Prostate gland (tissue), 2 donors: ENCODE results near the gene ITGAD. TPM values are rescaled to one million over a fixed set of nuclear protein-coding genes. Genes with fewer than 3 reads are reported as not detected.
A peak's percentile ranks its signal among the peaks of the same experiment; 100 is the strongest.

Experiments
- DNase-seq: peaks from one replicate; pipeline ENCODE4 v3.0.0-alpha.2; 2019; ENCODE audit warnings: low spot score
- H3K27ac ChIP-seq, 2 donors: fragments of 200-600 bp; sonication (generic); 2 replicates each; pipeline ENCODE4 v1.5.1; 2017 to 2019
- H3K27me3 ChIP-seq: fragments of 200-600 bp; sonication (generic); replicated peaks from 2 replicates; pipeline ENCODE4 v1.5.1; 2019; ENCODE audit not compliant: insufficient read depth
- H3K36me3 ChIP-seq, 2 donors: fragments of 200-600 bp; sonication (generic); 1 replicate in 1 of 2; 2 replicates in 1 of 2; pipeline versions ENCODE4 v1.5.1 to v1.8.1; 2017 to 2019
- H3K4me1 ChIP-seq: fragments of 200-600 bp; sonication (generic); replicated peaks from 2 replicates; pipeline ENCODE4 v1.5.1; 2019
- H3K4me3 ChIP-seq, 2 donors: fragments of 200-600 bp; sonication (generic); 2 replicates each; pipeline ENCODE4 v1.5.1; 2017 to 2019
- H3K9me3 ChIP-seq: fragments of 200-600 bp; sonication (generic); 2 replicates; pipeline ENCODE4 v1.5.1; 2017
- POLR2A ChIP-seq: fragments of 450-650 bp; IDR thresholded peaks from one replicate; pipeline ENCODE4 v1.6.1; 2016; ENCODE audit warnings: antibody characterized with exemption, mild to moderate bottlenecking
- POLR2AphosphoS5 ChIP-seq: sonication (generic); formaldehyde crosslinking; IDR thresholded peaks from one replicate; pipeline ENCODE4 v1.6.1; 2017; ENCODE audit warnings: antibody characterized with exemption
- WGBS: methylation state at CpG from one replicate; pipeline ENCODE4 v1.1.5; 2018; 5-methylcytosine and 5-hydroxymethylcytosine counted together
- intact Hi-C: fragments of 100-400 bp; cut with DNase I; formaldehyde crosslinking; loops from one replicate; pipeline ENCODE4 v1.14.2; 2022
- total RNA-seq, 2 donors: library from RNA; depleted of rRNA; stranded (reverse); fragments of >200 nt; gene quantifications; one replicate each; pipeline ENCODE4 v1.1.0, GENCODE V29; 2016
- TF ChIP-seq, protein P1 (sequence below), 4 experiments: fragments of 200-600 bp in 2 of 4; fragments of 450-650 bp in 2 of 4; sonication (generic) in 2 of 4; IDR thresholded peaks; 1 replicate in 3 of 4; 2 replicates in 1 of 4; pipeline ENCODE4 v1.5.1; 2016 to 2019; ENCODE audit warnings: antibody characterized with exemption in 4 of 4, mild to moderate bottlenecking in 2 of 4, moderate library complexity in 2 of 4

Gene ITGAD
- total RNA-seq, 2 donors from 2014 or later = not detected

- Histone ChIP-seq H3K4me3 (no peak overlapping the region), H3K9me3 (no peaks in the 10 kb centered on the region), H3K36me3 (no peaks in the 10 kb centered on the region), H3K4me1 (peaks cover 26% of the 10 kb centered on the region), H3K27me3 (no peaks in the 10 kb centered on the region), H3K27ac (no peak overlapping the region)
- TF ChIP-seq, protein P1, sequence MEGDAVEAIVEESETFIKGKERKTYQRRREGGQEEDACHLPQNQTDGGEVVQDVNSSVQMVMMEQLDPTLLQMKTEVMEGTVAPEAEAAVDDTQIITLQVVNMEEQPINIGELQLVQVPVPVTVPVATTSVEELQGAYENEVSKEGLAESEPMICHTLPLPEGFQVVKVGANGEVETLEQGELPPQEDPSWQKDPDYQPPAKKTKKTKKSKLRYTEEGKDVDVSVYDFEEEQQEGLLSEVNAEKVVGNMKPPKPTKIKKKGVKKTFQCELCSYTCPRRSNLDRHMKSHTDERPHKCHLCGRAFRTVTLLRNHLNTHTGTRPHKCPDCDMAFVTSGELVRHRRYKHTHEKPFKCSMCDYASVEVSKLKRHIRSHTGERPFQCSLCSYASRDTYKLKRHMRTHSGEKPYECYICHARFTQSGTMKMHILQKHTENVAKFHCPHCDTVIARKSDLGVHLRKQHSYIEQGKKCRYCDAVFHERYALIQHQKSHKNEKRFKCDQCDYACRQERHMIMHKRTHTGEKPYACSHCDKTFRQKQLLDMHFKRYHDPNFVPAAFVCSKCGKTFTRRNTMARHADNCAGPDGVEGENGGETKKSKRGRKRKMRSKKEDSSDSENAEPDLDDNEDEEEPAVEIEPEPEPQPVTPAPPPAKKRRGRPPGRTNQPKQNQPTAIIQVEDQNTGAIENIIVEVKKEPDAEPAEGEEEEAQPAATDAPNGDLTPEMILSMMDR (IDR thresholded peaks at IDR 0.05) = no peak
- TF ChIP-seq POLR2AphosphoS5 (no peak), POLR2A (no peak)
- DNase-seq = no peak
- intact Hi-C loops = loop anchor here (5.0 kb wide), 1 partner anchor 423 kb away; the partner anchor contains the start of gene STX4
- WGBS = 69% methylated on average over 17 of the region's 17 CpGs
Observed at GRCh38 chr16:31455601-31456314, 62.6 kb downstream of the ITGAD start.

DNA sequence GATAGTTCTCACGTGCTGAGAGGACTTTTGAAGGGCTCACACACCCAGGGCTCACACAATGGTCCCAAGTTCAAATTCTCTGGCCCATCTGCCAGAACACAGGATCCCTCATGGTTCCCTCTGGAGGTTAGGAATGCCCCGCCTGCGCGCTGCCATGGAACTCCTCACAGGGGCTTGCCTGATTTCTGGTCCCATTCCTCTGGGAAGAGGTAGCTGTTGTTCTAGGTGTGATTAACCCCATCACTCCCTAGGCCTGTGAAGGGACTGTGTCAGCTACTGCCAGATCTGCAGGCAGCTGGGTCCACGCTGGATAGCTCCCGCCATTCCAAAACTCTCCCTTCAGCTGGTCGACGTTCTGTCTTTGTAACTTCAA is 63.8 kb downstream of the ITGAD start:
- no peaks in the 10 kb centered on the region for H3K36me3 ChIP-seq
- TF ChIP-seq POLR2A (no peak), POLR2AphosphoS5 (no peak)
- TF ChIP-seq, protein P1 (IDR thresholded peaks at IDR 0.05) = no peak
- intact Hi-C loops = loop anchor here (5.0 kb wide), 1 partner anchor 425 kb away; the partner anchor contains the start of gene STX4
- no peaks in the 10 kb centered on the region for H3K9me3 ChIP-seq
- no peak overlapping the region for H3K4me3 ChIP-seq
- WGBS = 79% methylated on average over 8 of the region's 8 CpGs
- H3K27me3 ChIP-seq = no peaks in the 10 kb centered on the region
- DNase-seq = no peak
- H3K27ac ChIP-seq = no peak overlapping the region
- H3K4me1 ChIP-seq = peaks cover 20% of the 10 kb centered on the region

- DNase-seq = no peak
- Histone ChIP-seq H3K27me3 (no peaks in the 10 kb centered on the region), H3K4me1 (peaks cover 20% of the 10 kb centered on the region), H3K4me3 (peak overlapping the region; percentile 75 to 85), H3K27ac (peak overlapping the region; percentile 98 to 99), H3K36me3 (no peaks in the 10 kb centered on the region), H3K9me3 (no peaks in the 10 kb centered on the region)
- intact Hi-C loops = loop anchor here (5.0 kb wide), 1 partner anchor 426 kb away; the partner anchor contains the start of gene STX4
- TF ChIP-seq POLR2A (no peak), POLR2AphosphoS5 (no peak)
- TF ChIP-seq, protein P1 (IDR thresholded peaks at IDR 0.05) = peak in 2 of 4 experiments; percentile 21
- 1% methylated on average over 36 of the region's 42 CpGs for WGBS
Observed at GRCh38 chr16:31458073-31458843, 65.1 kb downstream of the ITGAD start.

GRCh38 chr16:31458844-31459686 is 65.9 kb downstream of the ITGAD start, which contains the start of gene ARMC5:
TSS of gene ARMC5 (plus strand) at chr16:31459501. CDS start at chr16:31459525, 24 bp downstream.
- peak; percentile 85 for TF ChIP-seq POLR2AphosphoS5
- TF ChIP-seq, protein P1 (IDR thresholded peaks at IDR 0.05) = peak; percentile 35 to 72 (median 62)
- no peak for TF ChIP-seq POLR2A
- Histone ChIP-seq H3K27ac (peak within 1 kb of the TSS; percentile 98 to 99), H3K27me3 (no peaks in the 10 kb centered on the region), H3K9me3 (no peaks in the 10 kb centered on the region), H3K4me3 (peak within 1 kb of the TSS; percentile 75 to 85), H3K4me1 (peaks cover 20% of the 10 kb centered on the region), H3K36me3 (no peaks in the 10 kb centered on the region)
- intact Hi-C loops = loop anchor here (5.0 kb wide), 1 partner anchor 427 kb away; the partner anchor contains the start of gene STX4
- peak; percentile 98 for DNase-seq
- WGBS = under 1% methylated on average over 60 of the region's 91 CpGs
